ENCODE results near the gene NBEAL2.
A peak's percentile ranks its signal among the peaks of the same experiment; 100 is the strongest.
"Not testable (repeated sequence)": the region's sequence is repeated elsewhere in the genome, so short reads cannot be mapped to it uniquely, and the experiment has no call there.

NBEAL2 gene

GRCh38 chr3:47012342-47013230, 33.1 kb downstream of the NBEAL2 start:
- DNase-seq (ENCODE audit: low spot score) = no peak

GRCh38 chr3:47013231-47013630, 33.8 kb downstream of the NBEAL2 start:
- DNase-seq (ENCODE audit: low spot score) = no peak

GRCh38 chr3:47014036-47014435, 34.6 kb downstream of the NBEAL2 start:
- no peak for DNase-seq (ENCODE audit: low spot score)

GRCh38 chr3:47015151-47015550, 35.7 kb downstream of the NBEAL2 start:
- DNase-seq (ENCODE audit: low spot score) = no peak

GRCh38 chr3:47016086-47016933, 36.8 kb downstream of the NBEAL2 start:
- no peak for DNase-seq (ENCODE audit: low spot score)

GRCh38 chr3:47016934-47017435, 37.5 kb downstream of the NBEAL2 start:
- DNase-seq (ENCODE audit: low spot score) = peak; percentile 87

- DNase-seq (ENCODE audit: low spot score) = peak; percentile 9
Observed at GRCh38 chr3:47017504-47018268, 38.2 kb downstream of the NBEAL2 start.

DNA sequence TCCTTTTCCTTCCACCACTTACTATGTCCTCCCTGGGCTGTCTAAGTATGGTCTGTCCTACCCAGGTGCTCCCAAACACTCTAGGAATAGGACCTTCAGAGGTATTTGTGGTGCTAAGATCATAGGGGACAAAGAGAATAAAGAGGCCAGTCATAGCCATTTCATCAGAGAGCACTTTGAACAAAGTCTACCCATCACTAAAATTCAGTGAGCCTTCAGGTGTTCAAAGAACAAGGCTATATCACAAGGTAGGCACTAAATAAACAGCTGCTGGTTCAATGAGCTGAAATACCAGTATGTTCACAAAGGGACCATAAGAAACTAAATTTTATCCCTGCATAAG, 38.8 kb downstream of the NBEAL2 start:
- DNase-seq (ENCODE audit: low spot score) = no peak

GRCh38 chr3:47019201-47019600, 39.7 kb downstream of the NBEAL2 start:
- DNase-seq (ENCODE audit: low spot score) = no peak

DNA sequence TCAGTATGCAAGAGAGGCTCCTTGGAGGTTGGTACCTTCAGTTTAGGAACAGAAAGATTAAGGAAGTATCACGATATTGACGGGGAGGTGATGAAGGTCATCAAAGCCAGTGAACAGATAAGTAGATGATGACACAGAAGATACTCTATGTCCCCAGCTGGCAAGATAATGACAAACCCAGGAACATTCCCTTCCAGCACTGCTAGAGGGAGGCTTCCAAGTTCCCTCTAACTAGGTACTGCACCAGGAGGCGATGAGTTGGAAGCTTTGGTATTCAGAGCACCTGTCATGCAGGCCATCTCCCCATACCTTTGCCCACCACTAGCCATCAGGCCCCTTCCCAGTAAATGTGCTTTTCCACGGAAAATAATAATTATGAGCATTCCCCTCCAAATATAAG, 40.8 kb downstream of the NBEAL2 start:
- no peak for DNase-seq (ENCODE audit: low spot score)

- DNase-seq (ENCODE audit: low spot score) = no peak
Observed at GRCh38 chr3:47022641-47023071, 43.2 kb downstream of the NBEAL2 start.

GRCh38 chr3:47024932-47025331, 45.5 kb downstream of the NBEAL2 start:
- no peak for DNase-seq (ENCODE audit: low spot score)

DNA sequence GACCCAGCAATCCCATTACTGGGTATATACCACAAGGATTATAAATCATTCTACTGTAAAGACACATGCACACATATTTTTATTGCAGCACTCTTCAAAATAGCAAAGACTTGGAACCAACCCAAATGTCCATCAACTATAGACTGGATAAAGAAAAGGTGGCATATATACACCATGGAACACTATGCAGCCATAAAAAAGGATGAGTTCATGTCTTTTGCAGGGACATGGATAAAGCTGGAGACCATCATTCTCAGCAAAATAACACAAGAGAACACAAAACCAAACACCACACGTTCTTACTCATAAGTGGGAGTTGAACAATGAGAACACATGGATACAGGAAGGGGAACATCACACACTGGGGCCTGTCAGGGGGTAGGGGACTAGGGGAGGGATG, 47.0 kb downstream of the NBEAL2 start:
- DNase-seq (ENCODE audit: low spot score) = not testable (repeated sequence)

- DNase-seq (ENCODE audit: low spot score) = no peak
Observed at GRCh38 chr3:47028146-47028545, 48.7 kb downstream of the NBEAL2 start.

DNA sequence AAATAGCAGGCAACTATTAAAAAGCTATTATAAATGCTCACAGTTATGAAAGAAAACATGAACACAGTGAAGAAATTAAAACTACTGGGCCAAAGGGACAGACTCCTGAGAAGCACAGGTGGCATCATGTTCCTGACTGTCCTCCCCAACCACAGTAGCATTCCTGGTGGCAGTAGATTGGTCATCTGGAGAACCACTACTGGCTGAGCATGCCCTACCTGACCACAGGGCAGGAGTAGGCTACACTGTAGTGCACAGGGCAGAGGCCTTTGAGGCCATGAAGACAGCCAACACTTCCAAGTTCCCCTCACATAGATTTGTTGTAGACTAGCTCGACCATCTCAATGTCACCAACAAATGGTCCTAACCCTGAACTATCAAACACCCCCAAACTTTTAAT, 49.2 kb downstream of the NBEAL2 start:
- DNase-seq (ENCODE audit: low spot score) = no peak

DNA sequence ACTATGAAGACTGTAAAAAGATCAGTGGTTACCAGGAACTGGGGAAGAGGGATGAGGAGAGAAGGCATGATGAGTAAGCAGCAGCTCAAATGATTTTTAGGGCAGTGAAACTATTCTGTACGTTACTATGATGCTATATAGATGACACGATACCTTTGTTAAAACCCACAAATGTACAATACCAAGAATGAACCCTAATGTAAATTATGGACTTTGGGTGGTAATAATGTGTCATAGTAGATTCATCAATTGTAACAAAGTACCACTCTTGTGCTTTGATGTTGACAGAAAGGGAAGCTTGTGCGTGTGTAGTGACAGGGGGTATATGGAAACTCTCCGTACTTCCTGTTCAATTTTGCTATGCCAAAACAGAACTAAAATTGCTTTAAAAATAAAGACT, 51.6 kb downstream of the NBEAL2 start:
- not testable (repeated sequence) for DNase-seq (ENCODE audit: low spot score)

DNA sequence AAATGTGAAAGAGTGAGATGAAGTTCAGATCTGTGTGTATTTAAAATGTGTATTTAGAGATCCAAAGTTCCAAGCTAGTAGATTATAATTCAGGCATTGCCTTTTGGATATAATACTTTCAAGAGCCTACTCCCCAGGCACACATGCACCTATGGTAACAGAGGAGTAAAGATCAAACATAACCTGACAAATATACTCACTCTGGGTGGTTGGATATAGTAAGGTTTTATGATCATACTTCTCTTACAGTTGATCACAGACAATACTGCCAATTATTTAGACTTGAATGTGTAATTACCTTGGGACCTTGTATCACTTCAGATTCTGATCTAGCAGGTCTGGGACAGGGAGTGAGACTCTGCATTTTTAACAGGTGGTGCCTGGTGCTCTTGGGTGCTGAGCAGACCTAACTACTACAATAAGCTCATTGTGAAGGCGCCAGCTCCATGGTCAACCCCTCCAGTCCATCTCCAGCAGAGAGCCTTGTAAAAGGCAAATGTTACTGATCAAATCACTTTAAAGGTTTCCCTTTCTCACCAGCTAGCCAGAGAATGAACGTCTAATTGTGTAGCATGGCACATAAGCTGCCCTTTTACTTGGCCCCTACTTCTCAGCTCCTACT, 55.5 kb downstream of the NBEAL2 start:
- no peak for DNase-seq (ENCODE audit: low spot score)

- no peak for DNase-seq (ENCODE audit: low spot score)
Observed at GRCh38 chr3:47035645-47036044, 56.2 kb downstream of the NBEAL2 start.

GRCh38 chr3:47036145-47036544, 56.7 kb downstream of the NBEAL2 start:
- DNase-seq (ENCODE audit: low spot score) = no peak

DNA sequence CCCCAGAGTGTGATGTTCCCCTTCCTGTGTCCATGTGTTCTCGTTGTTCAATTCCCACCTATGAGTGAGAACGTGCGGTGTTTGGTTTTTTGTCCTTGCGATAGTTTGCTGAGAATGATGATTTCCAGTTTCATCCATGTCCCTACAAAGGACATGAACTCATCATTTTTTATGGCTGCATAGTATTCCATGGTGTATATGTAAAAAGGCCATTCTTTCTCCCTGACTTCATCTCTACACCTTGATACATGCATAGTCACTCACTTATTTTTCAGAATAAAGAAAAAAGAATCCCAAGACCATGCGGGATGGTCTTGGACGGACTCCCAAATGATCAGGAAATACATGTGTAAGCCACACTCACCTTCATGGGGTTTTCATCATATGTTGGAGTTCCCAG, 57.8 kb downstream of the NBEAL2 start:
- not testable (repeated sequence) for DNase-seq (ENCODE audit: low spot score)

- DNase-seq (ENCODE audit: low spot score) = no peak
Observed at GRCh38 chr3:47041114-47041513, 61.6 kb downstream of the NBEAL2 start.

Data from hepatic stellate cell (primary cell).